GM06990 (cell line): ENCODE data around the gene SLC4A1AP.

Source experiments
- DNase-seq: peaks from one replicate; pipeline ENCODE4 v3.0.0-alpha.2; 2011; ENCODE audit not compliant: insufficient read length; ENCODE audit errors: extremely low read depth
- H3K27me3 ChIP-seq: replicated peaks from 2 replicates; pipeline ENCODE4 v1.6.0; 2011; ENCODE audit warnings: low read length; ENCODE audit not compliant: control insufficient read depth, insufficient read depth
- H3K36me3 ChIP-seq: 2 replicates; pipeline ENCODE4 v1.5.1; 2011; ENCODE audit warnings: low read length; ENCODE audit not compliant: control insufficient read depth, insufficient read depth
- H3K4me3 ChIP-seq: replicated peaks from 2 replicates; pipeline ENCODE4 v1.5.1; 2011; ENCODE audit warnings: low read depth, mild to moderate bottlenecking, control low read depth, low read length
- TF ChIP-seq, protein P1 (sequence below): IDR thresholded peaks from 2 replicates; pipeline ENCODE4 v1.5.1; 2011; ENCODE audit warnings: low read length, control low read depth, mild to moderate bottlenecking, inconsistent platforms; ENCODE audit not compliant: insufficient read depth, poor library complexity, severe bottlenecking

The SLC4A1AP gene

GRCh38 chr2:27716301-27717069 lies 52.8 kb downstream of the SLC4A1AP start:
- no peaks in the 10 kb centered on the region for H3K36me3 ChIP-seq
- no peak overlapping the region for H3K4me3 ChIP-seq
- no peak for DNase-seq
- TF ChIP-seq, protein P1, sequence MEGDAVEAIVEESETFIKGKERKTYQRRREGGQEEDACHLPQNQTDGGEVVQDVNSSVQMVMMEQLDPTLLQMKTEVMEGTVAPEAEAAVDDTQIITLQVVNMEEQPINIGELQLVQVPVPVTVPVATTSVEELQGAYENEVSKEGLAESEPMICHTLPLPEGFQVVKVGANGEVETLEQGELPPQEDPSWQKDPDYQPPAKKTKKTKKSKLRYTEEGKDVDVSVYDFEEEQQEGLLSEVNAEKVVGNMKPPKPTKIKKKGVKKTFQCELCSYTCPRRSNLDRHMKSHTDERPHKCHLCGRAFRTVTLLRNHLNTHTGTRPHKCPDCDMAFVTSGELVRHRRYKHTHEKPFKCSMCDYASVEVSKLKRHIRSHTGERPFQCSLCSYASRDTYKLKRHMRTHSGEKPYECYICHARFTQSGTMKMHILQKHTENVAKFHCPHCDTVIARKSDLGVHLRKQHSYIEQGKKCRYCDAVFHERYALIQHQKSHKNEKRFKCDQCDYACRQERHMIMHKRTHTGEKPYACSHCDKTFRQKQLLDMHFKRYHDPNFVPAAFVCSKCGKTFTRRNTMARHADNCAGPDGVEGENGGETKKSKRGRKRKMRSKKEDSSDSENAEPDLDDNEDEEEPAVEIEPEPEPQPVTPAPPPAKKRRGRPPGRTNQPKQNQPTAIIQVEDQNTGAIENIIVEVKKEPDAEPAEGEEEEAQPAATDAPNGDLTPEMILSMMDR = no peak
- no peaks in the 10 kb centered on the region for H3K27me3 ChIP-seq

DNA sequence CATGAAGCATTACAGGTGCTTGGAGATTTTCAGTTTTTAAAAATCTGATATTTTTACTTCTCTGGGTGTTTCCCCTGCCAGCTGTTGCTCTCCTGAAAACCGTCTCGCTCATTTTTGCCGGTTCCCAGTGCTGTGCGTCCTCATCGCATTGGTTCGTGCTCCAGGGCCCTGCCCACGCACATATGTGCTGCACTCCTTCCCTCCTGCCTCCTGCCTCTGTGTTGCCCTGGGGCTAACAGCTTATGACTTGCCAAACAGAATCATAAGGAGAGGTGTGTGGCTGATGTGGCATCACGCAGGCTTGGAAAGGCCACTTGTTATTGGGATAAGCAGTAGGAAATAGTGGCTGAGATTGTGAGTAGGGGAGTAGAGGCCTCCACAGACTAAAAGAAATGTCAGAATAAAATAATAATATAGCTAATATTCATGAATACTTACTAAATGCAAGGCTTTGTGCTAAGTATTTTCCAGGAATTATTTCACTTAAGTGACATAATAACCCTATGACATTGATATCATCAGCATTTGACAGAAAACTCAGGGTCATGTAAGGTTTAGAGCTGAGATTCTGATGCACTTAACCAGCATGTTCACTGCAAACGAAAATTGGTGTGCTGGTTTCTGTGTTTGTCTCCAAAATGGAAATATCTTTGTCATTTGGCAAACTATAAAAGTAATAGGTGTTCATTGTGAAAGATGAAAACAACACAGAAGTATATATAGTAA lies 53.5 kb downstream of the SLC4A1AP start:
- TF ChIP-seq, protein P1 = no peak
- DNase-seq = no peak
- Histone ChIP-seq H3K4me3 (no peak overlapping the region), H3K36me3 (no peaks in the 10 kb centered on the region), H3K27me3 (no peaks in the 10 kb centered on the region)

DNA sequence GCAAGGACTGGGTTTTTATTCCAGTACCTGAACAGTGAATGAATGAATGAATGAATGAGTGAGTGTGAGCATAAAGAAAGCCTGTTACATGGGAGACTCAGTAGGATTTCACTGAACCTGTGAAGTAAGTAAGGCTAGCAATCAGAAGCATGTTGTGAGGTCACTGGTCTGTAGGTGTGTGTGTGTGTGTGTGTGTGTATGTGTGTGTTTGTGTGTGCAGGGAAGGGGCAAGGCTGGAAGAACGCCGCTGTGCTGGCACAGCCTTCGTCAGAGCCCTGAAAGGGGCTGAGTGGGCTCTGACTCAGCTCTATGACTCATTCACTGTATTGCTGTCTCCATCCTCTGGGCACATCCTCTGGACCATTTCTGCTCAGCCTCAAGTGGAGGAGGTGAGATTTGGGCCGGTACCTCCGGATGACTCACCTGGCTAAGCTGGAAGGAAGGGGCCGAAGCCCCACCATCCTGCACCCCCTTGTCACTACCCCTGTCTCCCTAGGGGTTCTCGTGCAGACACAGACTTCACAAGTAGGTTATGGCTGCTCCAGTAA lies 56.4 kb downstream of the SLC4A1AP start:
- no peaks in the 10 kb centered on the region for H3K36me3 ChIP-seq
- TF ChIP-seq, protein P1 = no peak
- H3K4me3 ChIP-seq = no peak overlapping the region
- DNase-seq = no peak
- H3K27me3 ChIP-seq = no peaks in the 10 kb centered on the region

GRCh38 chr2:27721335-27721734 lies 57.6 kb downstream of the SLC4A1AP start:
- DNase-seq = no peak
- Histone ChIP-seq H3K36me3 (no peaks in the 10 kb centered on the region), H3K4me3 (no peak overlapping the region), H3K27me3 (no peaks in the 10 kb centered on the region)
- TF ChIP-seq, protein P1 = no peak

DNA sequence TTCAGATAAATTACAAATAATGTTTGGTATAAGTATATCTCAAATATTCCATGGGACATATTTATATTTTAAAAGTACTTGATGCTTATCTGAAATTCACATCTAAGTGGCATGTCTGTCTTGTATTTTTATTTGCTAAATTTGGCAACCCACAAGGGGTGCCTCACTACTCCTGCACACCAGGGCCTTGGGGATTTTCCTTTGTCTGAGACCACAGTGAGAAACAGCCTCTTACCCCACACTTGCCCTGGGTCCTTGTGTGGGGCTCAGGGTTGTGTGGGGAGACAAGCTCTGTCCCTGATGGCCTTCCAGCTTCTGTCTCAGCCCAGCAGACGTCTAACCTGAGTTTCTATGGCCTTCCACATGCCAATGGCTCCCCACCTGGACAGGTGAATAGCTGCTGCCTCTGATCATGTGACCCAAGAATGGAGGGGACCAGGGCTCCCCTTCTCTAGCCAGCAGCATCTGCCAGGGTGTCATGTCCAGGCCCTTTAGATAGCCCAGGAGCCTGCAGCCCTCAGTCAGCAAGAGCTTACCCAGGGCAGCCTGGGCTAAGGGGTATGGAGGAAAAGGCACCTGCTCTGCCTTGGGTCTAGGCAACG lies 58.3 kb downstream of the SLC4A1AP start:
- no peaks in the 10 kb centered on the region for H3K27me3 ChIP-seq
- DNase-seq = no peak
- TF ChIP-seq, protein P1 = no peak
- H3K4me3 ChIP-seq = no peak overlapping the region
- no peaks in the 10 kb centered on the region for H3K36me3 ChIP-seq
